Esophagus muscularis mucosa (tissue), 3 donors: Measurements from ENCODE around the gene DKK2.

Experiments used
- POLR2A ChIP-seq: fragments of 450-650 bp; IDR thresholded peaks from one replicate; pipeline ENCODE4 v1.6.1; 2017; ENCODE audit warnings: antibody characterized with exemption, moderate library complexity, mild to moderate bottlenecking, low read depth
- TF ChIP-seq, protein P1 (sequence below), 3 experiments: fragments of 200-600 bp in 2 of 3; fragments of 450-650 bp in 1 of 3; sonication (generic) in 2 of 3; IDR thresholded peaks; one replicate each; pipeline ENCODE4 v1.5.1; 2017 to 2019; ENCODE audit warnings: antibody characterized with exemption in 3 of 3, mild to moderate bottlenecking in 2 of 3, moderate library complexity in 1 of 3

DNA sequence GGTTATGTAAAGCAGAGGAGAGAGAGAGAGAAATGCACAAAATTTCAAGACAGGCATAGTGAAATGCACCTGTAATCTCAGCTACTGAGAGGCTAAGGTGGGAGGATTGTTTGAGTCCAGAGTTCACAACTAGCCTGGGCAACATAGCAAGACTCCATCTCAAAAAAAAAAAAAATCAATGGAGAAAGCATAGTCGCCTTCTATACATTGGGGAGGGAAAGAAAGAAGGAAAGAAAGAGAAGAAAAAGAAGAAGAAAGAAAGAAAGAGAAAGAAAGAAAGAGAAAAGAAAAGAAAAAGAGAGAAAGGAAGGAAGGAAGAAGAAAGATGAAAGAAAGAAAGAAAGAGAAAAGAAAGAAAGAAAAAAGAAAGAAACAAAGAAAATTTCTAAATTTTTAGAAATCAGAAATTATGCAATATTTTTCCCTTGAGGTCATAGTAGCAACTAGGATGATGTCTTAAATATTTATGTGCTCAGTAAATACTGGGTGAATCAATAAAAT, 53.4 kb downstream of the DKK2 start:
- TF ChIP-seq, protein P1, sequence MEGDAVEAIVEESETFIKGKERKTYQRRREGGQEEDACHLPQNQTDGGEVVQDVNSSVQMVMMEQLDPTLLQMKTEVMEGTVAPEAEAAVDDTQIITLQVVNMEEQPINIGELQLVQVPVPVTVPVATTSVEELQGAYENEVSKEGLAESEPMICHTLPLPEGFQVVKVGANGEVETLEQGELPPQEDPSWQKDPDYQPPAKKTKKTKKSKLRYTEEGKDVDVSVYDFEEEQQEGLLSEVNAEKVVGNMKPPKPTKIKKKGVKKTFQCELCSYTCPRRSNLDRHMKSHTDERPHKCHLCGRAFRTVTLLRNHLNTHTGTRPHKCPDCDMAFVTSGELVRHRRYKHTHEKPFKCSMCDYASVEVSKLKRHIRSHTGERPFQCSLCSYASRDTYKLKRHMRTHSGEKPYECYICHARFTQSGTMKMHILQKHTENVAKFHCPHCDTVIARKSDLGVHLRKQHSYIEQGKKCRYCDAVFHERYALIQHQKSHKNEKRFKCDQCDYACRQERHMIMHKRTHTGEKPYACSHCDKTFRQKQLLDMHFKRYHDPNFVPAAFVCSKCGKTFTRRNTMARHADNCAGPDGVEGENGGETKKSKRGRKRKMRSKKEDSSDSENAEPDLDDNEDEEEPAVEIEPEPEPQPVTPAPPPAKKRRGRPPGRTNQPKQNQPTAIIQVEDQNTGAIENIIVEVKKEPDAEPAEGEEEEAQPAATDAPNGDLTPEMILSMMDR (IDR thresholded peaks at IDR 0.05): no peak
- no peak for TF ChIP-seq POLR2A
